Large intestine (tissue), 3 donors: ENCODE measurements around the gene FOXL2. TPM values are rescaled to one million over a fixed set of nuclear protein-coding genes. Genes with fewer than 3 reads are reported as not detected.

Experiments
- DNase-seq, 2 donors: peaks; one replicate each; pipeline versions ENCODE4 v3.0.0 to v3.0.0-alpha.2; 2013
- H3K27ac ChIP-seq: one replicate; pipeline ENCODE4 v1.5.1; 2013; ENCODE audit warnings: low read length
- H3K27me3 ChIP-seq: 2 replicates; pipeline ENCODE4 v1.6.1; 2013; ENCODE audit warnings: low read length; ENCODE audit not compliant: control insufficient read depth, insufficient read depth
- H3K36me3 ChIP-seq: 2 replicates; pipeline ENCODE4 v1.6.1; 2013; ENCODE audit warnings: low read length; ENCODE audit not compliant: control insufficient read depth, insufficient read depth
- H3K4me1 ChIP-seq: one replicate; pipeline ENCODE4 v1.6.1; 2013; ENCODE audit warnings: low read length; ENCODE audit not compliant: control insufficient read depth, insufficient read depth
- H3K4me3 ChIP-seq: one replicate; pipeline ENCODE4 v1.5.1; 2013; ENCODE audit warnings: low read length
- H3K9me3 ChIP-seq: one replicate; pipeline ENCODE4 v1.6.1; 2013; ENCODE audit warnings: mild to moderate bottlenecking, low read depth, low read length, moderate library complexity; ENCODE audit not compliant: control insufficient read depth
- WGBS: methylation state at CpG from one replicate; pipeline ENCODE4 v1.1.5; 2013; ENCODE audit warnings: low lambda C conversion rate; ENCODE audit not compliant: insufficient coverage; 5-methylcytosine and 5-hydroxymethylcytosine counted together
- polyA plus RNA-seq: library from polyadenylated mRNA; unstranded; fragments of 120-200 nt; gene quantifications from one replicate; pipeline ENCODE4 v1.2.1, GENCODE V29; 2013

The FOXL2 gene
- polyA plus RNA-seq, 1 donor = not detected

DNA sequence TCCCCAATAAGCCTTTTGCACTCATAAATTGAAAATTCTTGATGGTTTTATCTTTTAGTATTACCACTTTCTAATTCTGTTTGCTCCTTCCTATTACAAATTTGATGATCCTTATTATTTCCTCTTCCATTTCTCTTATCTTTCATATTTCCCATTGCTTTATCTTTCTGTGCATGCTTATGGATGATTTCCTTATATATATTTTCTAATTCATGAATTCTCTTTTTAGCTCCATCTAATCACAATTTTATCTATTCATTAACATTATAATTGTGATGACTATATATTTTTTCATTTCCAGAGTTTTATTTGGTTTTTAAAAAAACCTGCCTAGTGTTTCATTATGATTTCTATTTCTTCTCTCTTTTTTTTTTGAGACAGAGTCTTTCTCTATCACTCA is 18.0 kb upstream of the FOXL2 start:
- Histone ChIP-seq H3K27ac (no peak overlapping the region), H3K27me3 (peaks cover 36% of the 10 kb centered on the region), H3K9me3 (peaks cover 5% of the 10 kb centered on the region), H3K4me3 (no peak overlapping the region), H3K36me3 (no peaks in the 10 kb centered on the region), H3K4me1 (no peaks in the 10 kb centered on the region)
- DNase-seq = no peak

- WGBS = 100% methylated on average over 1 of the region's 2 CpGs
- H3K9me3 ChIP-seq = peaks cover 5% of the 10 kb centered on the region
- H3K4me3 ChIP-seq = no peak overlapping the region
- H3K27ac ChIP-seq = no peak overlapping the region
- H3K27me3 ChIP-seq = peaks cover 42% of the 10 kb centered on the region
- no peak for DNase-seq
- H3K4me1 ChIP-seq = no peaks in the 10 kb centered on the region
- H3K36me3 ChIP-seq = no peaks in the 10 kb centered on the region
Observed at GRCh38 chr3:138964264-138964663, 17.3 kb upstream of the FOXL2 start.

DNA sequence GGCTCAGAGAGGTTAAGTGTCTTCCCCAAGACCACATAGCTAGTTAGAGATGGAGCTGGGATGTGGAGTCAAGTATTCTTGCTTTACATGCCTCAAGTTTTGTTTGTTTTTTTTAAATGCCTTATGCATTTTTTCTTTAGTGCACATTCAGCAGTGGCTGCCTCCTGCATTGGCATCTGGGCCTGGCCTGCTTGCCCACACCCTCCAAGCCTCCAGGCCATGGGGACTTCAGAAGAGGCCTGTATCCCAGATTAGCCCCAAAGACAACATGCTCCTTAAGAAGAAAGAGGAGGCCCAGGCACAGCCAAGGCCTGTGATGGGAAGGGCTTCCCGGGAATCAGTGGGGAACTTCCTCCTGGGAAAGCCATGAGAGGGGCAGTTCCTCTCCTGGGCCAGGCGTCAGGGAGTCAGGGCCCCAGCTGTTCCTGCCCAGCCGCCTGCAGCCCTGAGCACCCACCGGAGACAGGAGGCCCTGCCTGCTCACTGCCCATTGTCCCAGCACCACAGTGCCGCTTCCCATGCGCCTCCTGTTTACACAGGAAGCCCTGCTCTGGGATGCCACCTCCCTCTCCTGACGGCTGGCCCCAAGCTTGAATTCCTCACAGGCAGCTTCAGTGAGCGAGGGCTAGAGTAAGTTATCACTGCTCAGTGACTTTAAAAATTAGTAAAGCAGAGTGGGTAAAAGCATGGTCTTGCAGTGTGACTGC is 16.1 kb upstream of the FOXL2 start:
- peaks cover 5% of the 10 kb centered on the region for H3K9me3 ChIP-seq
- no peak overlapping the region for H3K4me3 ChIP-seq
- no CpG with 5 or more reads among the region's 8 CpGs for WGBS
- peaks cover 48% of the 10 kb centered on the region for H3K27me3 ChIP-seq
- DNase-seq = no peak
- H3K36me3 ChIP-seq = no peaks in the 10 kb centered on the region
- no peaks in the 10 kb centered on the region for H3K4me1 ChIP-seq
- no peak overlapping the region for H3K27ac ChIP-seq

DNA sequence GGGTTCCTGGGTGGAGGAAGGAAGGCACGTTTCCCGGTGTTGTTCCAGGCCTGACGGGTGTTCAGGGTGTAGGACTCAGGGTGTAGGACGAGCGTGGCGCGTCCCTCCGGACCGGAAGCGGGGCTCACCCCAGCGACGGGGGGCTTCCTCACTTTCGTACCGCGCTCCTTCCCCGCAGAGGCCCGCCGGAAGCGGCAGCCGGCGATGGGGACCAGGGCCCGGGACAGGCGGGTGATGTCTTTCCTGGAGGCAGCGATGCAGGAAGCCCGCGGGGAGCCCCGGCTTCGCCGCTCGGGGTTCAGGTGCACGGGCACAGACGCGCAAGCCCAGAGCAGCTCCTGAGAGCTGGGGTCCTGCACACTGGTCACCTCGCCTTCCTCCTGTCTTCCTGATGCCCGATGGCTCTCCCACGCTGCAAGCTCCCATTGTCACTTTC is 13.5 kb upstream of the FOXL2 start:
- no peaks in the 10 kb centered on the region for H3K36me3 ChIP-seq
- DNase-seq = no peak
- peaks cover 5% of the 10 kb centered on the region for H3K9me3 ChIP-seq
- no peaks in the 10 kb centered on the region for H3K4me1 ChIP-seq
- peaks cover 63% of the 10 kb centered on the region for H3K27me3 ChIP-seq
- no peak overlapping the region for H3K4me3 ChIP-seq
- WGBS = no CpG with 5 or more reads among the region's 36 CpGs
- no peak overlapping the region for H3K27ac ChIP-seq

- WGBS = no CpG with 5 or more reads among the region's 8 CpGs
- DNase-seq = no peak
- H3K4me1 ChIP-seq = peaks cover 3% of the 10 kb centered on the region
- no peaks in the 10 kb centered on the region for H3K36me3 ChIP-seq
- H3K27me3 ChIP-seq = peaks cover 92% of the 10 kb centered on the region
- no peak overlapping the region for H3K4me3 ChIP-seq
- H3K27ac ChIP-seq = no peak overlapping the region
- peaks cover 13% of the 10 kb centered on the region for H3K9me3 ChIP-seq
Observed at GRCh38 chr3:138950701-138951100, 3.8 kb upstream of the FOXL2 start.

DNA sequence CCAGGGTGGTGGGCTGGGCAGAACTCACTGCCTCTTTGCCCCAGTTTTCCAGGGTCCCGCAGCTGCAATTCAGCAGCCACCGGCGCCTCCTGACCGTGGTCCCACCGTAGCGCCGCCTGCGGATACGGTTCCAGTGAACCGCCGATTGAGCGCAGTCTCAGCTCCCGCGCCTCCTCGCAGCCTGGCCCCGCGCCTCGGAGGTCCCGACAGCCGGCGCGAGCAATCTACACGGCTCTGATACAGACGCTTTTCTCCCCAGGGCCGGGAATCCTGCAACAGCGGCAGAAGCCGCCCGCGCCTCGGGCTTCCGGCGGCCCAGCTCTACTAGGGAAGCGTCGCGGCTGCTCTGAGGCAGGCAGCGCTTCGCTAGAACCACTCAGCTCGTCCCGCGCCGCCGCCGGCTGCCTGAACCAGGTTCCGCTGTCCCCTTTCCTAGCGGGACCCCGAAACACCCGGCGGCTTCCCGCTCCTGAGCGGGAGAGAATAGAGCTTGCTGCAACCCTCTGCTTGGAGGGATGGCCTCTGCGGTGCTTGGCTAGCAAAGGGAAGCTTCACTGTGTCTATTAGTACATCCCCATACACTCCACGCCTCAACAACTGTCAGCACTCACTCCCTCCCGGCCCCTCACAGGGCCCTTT is 3.2 kb upstream of the FOXL2 start:
- Histone ChIP-seq H3K9me3 (peaks cover 13% of the 10 kb centered on the region), H3K36me3 (no peaks in the 10 kb centered on the region), H3K27ac (no peak overlapping the region), H3K27me3 (peaks cover 90% of the 10 kb centered on the region), H3K4me3 (no peak overlapping the region), H3K4me1 (peaks cover 4% of the 10 kb centered on the region)
- peak in 1 of 2 donors; percentile 23 for DNase-seq
- no CpG with 5 or more reads among the region's 53 CpGs for WGBS

- WGBS = 7% methylated on average over 3 of the region's 27 CpGs
- no peak overlapping the region for H3K4me3 ChIP-seq
- no peak overlapping the region for H3K27ac ChIP-seq
- no peak for DNase-seq
- H3K27me3 ChIP-seq = peaks cover 90% of the 10 kb centered on the region
- peaks cover 18% of the 10 kb centered on the region for H3K9me3 ChIP-seq
- H3K4me1 ChIP-seq = peaks cover 10% of the 10 kb centered on the region
- no peaks in the 10 kb centered on the region for H3K36me3 ChIP-seq
Observed at GRCh38 chr3:138949445-138950005, 2.6 kb upstream of the FOXL2 start.

- H3K9me3 ChIP-seq = peaks cover 18% of the 10 kb centered on the region
Observed at GRCh38 chr3:138949002-138949418, 2.1 kb upstream of the FOXL2 start.

DNA sequence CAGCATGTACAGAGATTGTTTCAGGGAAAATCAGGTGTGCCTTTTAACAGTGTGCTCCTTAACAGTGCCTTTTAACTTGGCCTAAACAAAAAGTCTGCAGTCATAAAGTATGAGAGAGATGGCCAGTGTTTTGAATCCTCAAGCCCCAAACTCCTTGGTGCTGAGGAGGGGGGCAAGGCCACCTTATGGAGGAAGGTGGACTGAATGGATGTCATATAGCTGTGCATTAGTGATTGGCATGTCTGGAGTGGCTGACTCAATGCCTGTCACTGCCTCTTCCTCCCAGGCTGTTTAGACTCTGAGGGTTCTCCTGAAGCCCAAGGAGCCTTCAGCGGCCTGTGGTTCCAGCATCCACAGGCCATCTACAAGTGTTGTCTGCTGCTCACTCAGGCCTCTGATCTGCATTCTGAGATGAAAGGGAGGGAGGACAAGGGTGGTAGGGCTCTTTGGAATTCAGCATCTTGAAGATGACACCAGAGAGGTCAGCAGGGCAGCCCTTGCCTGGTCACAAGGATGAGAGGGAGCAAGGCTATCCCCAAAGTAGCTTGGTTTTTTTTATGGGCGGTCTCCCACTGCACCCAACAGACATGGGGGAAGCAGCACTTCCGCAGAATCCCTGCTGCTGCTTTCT is 1.5 kb upstream of the FOXL2 start:
- whole genome bisulfite sequencing = no CpG with 5 or more reads among the region's 3 CpGs
- Histone ChIP-seq H3K9me3 (peaks cover 18% of the 10 kb centered on the region), H3K4me3 (no peak overlapping the region), H3K36me3 (no peaks in the 10 kb centered on the region), H3K27ac (no peak overlapping the region), H3K4me1 (peaks cover 11% of the 10 kb centered on the region), H3K27me3 (peaks cover 94% of the 10 kb centered on the region)
- no peak for DNase-seq

More at GRCh38 chr3:138949002-138949418, 2.1 kb upstream of the FOXL2 start:
- no CpG with 5 or more reads among the region's 5 CpGs for WGBS
- Histone ChIP-seq H3K4me1 (peaks cover 11% of the 10 kb centered on the region), H3K27me3 (peaks cover 90% of the 10 kb centered on the region), H3K4me3 (no peak overlapping the region), H3K36me3 (no peaks in the 10 kb centered on the region), H3K27ac (no peak overlapping the region)
- DNase-seq = no peak

- Histone ChIP-seq H3K27me3 (peaks cover 95% of the 10 kb centered on the region), H3K27ac (no peak overlapping the region), H3K4me3 (no peak overlapping the region), H3K4me1 (peaks cover 11% of the 10 kb centered on the region), H3K36me3 (no peaks in the 10 kb centered on the region), H3K9me3 (peaks cover 21% of the 10 kb centered on the region)
- 0% methylated on average over 1 of the region's 21 CpGs for WGBS
- no peak for DNase-seq
Observed at GRCh38 chr3:138947495-138948121, 671 bp upstream of the FOXL2 start.
